NCI-H2029 (cell line): ENCODE measurements around the gene XIAP.
"Not testable (repeated sequence)": the region's sequence is repeated elsewhere in the genome, so short reads cannot be mapped to it uniquely, and the experiment has no call there.

ENCODE experiments used
- DNase-seq: peaks from one replicate; lab custom pipeline; 2025; lab: John Stamatoyannopoulos, UW

Gene XIAP

GRCh38 chrX:123876844-123877243 lies 17.0 kb downstream of the XIAP start:
- no peak for DNase-seq

GRCh38 chrX:123878252-123878721 lies 18.4 kb downstream of the XIAP start:
- no peak for DNase-seq

GRCh38 chrX:123881330-123881729 lies 21.5 kb downstream of the XIAP start:
- peak; percentile 17 for DNase-seq

GRCh38 chrX:123882391-123882790 lies 22.5 kb downstream of the XIAP start:
- no peak for DNase-seq

GRCh38 chrX:123884809-123885408 lies 25.1 kb downstream of the XIAP start:
- peak; percentile 21 for DNase-seq

GRCh38 chrX:123899701-123900100 lies 39.8 kb downstream of the XIAP start:
- DNase-seq, result no peak

GRCh38 chrX:123903261-123903660 lies 43.4 kb downstream of the XIAP start:
- not testable (repeated sequence) for DNase-seq

GRCh38 chrX:123905332-123905731 lies 45.5 kb downstream of the XIAP start:
- no peak for DNase-seq

GRCh38 chrX:123906557-123907316 lies 46.9 kb downstream of the XIAP start:
- DNase-seq, result no peak

- DNase-seq, result no peak
Measured at GRCh38 chrX:123909523-123909922, 49.7 kb downstream of the XIAP start.

GRCh38 chrX:123917069-123917468 lies 57.2 kb downstream of the XIAP start:
- DNase-seq, result no peak

GRCh38 chrX:123918106-123918721 lies 58.4 kb downstream of the XIAP start:
- DNase-seq, result no peak

- no peak for DNase-seq
Measured at GRCh38 chrX:123920105-123920785, 60.4 kb downstream of the XIAP start.

GRCh38 chrX:123923211-123923610 lies 63.4 kb downstream of the XIAP start:
- DNase-seq, result no peak

GRCh38 chrX:123924186-123924585 lies 64.3 kb downstream of the XIAP start:
- no peak for DNase-seq

- DNase-seq, result no peak
Measured at GRCh38 chrX:123927845-123928244, 68.0 kb downstream of the XIAP start.

GRCh38 chrX:123932055-123932454 lies 72.2 kb downstream of the XIAP start:
- not testable (repeated sequence) for DNase-seq

GRCh38 chrX:123943074-123943473 lies 83.2 kb downstream of the XIAP start:
- no peak for DNase-seq

GRCh38 chrX:123943488-123943887 lies 83.6 kb downstream of the XIAP start:
- no peak for DNase-seq

GRCh38 chrX:123949846-123950245 lies 90.0 kb downstream of the XIAP start:
- DNase-seq, result no peak

- DNase-seq, result no peak
Measured at GRCh38 chrX:123959281-123960063, 99.6 kb downstream of the XIAP start.

- DNase-seq, result no peak
Measured at GRCh38 chrX:123960956-123961267, 101.1 kb downstream of the XIAP start.
